GM03348 (cell line): ENCODE results near the gene TMEM45A.
A peak's percentile ranks its signal among the peaks of the same experiment; 100 is the strongest.
"Not testable (repeated sequence)": the region's sequence is repeated elsewhere in the genome, so short reads cannot be mapped to it uniquely, and the experiment has no call there.

Experiments used
- DNase-seq: peaks from one replicate; pipeline ENCODE4 v3.0.0; 2012; ENCODE audit warnings: low spot score

Gene TMEM45A, protein sequence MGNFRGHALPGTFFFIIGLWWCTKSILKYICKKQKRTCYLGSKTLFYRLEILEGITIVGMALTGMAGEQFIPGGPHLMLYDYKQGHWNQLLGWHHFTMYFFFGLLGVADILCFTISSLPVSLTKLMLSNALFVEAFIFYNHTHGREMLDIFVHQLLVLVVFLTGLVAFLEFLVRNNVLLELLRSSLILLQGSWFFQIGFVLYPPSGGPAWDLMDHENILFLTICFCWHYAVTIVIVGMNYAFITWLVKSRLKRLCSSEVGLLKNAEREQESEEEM

DNA sequence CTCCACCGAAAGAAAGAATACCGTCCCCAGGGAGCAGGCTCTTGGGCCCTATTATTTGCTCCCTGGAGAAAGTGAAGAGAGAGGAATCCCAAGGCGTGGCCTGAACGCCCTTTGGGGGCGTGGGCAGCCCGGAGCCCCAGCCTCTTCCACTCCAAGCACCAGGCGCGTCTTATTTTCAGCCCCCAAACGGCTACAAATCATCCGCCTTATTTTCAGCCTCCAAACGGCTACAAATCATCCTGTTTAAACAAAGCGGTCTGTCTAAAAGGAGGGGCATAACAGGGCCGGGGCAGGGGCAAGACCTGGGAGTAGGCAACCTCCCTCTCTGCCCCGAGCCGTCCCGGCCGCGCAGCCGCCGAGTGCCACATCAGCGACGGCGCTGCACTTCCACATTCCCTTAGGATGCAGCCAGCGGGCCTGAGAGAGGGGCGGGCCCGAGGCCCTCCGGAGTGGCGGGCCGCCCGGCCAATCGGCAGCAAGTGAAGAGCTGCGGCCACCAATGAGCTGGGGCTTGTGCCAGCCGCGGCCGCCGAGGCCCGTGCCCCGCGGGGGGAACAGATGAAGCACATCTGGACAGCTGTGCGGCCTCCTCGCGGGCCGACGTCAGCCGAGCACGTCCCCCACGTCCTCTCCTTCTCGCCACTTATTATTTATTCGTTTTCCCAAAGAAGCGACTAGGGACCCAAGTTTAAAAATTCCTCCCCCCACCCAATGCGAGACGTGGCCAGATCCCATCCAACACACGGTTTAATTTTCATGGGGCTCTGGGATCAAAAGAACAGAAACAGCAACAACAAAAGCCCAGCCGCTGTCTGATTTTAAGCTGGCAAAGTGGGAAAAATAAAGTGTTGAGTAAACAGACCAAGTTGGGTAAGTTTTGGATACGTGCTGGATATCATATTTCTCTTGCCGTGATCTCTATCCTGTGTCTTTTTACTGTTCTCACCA is at the start of gene TMEM45A:
TSS of gene TMEM45A (plus strand) at position 561 of the 948 bp plus-strand sequence. CDS start 62,593 bp downstream, outside the sequence.
- DNase-seq, result peak; percentile 99

DNA sequence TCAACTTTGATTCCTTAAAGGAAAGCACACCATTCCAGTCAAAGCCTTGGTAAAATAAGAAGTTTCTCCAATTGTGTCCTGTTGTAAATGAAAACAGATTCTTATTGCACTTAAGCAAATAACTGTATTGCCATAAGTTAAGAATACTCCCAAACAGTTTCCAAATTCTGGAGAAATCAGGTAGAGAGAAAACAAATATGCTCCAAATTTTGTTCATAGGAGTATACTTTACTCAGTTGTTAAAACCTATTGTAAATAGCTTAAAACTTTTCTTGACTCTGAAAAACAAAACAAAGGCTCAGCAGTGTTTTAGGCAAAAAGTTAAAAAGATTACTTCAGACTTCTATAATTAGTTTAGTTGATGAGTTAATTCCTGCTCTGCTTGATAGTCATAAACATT is 48.7 kb upstream of the TMEM45A start:
- DNase-seq, result no peak

DNA sequence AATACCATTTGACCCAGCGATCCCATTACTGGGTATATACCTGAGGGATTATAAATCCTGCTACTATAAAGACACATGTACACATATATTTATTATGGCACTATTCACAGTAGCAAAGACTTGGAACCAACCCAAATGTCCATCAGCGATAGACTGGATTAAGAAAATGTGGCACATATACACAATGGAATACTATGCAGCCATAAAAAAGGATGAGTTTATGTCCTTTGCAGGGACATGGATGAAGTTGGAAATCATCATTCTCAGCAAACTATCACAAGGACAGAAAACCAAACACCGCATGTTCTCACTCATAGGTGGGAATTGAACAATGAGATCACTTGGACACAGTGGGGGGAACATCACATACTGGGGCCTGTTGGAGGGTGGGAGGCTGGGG is 45.4 kb upstream of the TMEM45A start:
- DNase-seq, result not testable (repeated sequence)

DNA sequence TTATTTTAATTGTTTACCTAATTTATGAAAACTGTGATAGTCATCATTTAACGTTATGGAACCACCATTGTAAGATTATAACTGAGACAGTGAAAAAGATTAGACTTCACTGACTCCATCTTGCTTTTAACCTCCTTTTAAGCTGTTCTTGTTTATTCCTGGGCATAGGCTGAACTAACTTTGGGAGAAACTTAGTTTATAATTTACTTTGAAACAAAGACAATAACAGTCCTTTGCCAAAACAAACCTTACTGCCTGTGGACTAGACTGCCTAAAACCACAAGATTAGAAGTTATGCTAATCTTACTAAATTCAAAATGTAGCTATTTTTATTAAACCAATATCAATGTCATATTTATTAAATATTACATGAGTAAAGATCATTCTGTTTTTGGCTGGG is 44.3 kb upstream of the TMEM45A start:
- no peak for DNase-seq

DNA sequence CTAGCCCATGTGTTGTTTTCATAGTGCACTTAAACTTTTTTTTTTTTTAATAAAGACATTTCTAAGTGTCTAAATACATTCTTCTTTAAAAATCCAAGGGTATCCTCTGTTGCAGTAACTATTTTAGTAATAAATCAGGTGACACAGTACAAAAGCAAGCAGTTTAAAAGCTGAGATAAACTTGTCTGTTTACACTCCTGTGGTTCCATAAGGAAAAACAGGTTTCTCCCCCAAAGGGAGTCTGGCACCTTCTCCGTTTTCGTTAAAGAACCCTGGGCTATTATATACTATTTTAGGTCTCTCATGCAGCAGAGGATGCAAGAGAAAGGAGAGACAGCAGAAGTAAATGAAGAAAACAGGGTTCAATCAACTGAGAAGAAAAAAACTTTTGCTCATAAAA is 43.2 kb upstream of the TMEM45A start:
- DNase-seq, result no peak

DNA sequence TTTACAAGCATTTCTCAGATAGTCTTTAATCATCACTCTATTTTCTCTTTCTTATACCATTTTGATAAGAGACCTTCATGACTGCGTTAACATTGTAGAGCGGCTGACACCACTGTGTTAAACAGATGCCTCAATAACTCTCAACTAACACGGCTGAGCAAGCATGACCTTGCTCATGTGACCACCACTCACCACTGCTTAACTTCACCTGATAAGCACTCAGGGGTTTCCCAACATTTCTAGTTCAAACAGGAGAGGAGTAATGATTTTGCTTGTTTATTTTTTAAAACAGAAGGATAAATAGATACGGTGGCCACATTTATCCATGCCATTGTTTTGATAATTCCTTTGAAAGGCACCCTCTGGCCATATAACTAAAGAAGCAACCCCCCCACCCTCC is 37.7 kb upstream of the TMEM45A start:
- no peak for DNase-seq

DNA sequence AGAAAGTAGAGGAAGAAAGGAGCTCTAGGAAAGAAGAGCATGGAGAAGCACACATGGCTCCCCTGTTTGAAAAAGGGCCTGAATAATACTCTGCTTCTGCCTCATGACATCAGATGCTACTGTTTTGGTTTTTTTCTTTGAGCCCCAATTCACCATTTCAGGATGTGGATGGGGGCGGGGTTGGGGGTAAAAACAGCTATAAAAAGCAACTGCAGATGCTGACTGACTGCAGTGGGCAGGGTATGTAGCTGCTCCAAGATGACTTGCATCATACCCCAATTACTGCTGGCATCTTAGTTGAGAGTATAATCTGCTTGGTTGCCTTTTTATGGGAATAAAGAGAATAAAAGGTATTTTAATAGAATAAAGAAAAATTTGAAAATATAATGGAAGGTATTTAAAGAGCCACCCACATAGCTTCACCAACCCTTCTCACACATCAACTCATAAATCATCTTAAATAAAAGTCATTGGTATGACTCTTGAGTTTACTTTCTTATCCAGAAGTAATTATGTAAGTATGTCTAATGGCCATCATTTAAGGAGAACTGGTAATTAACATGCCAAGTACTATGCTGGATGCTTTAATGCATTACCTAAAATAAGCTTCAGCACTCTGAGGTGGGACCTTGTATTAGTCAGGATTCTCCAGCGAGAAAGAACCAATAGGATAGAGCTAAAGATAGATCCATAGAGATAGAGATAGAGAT is 36.4 kb upstream of the TMEM45A start:
- no peak for DNase-seq

DNA sequence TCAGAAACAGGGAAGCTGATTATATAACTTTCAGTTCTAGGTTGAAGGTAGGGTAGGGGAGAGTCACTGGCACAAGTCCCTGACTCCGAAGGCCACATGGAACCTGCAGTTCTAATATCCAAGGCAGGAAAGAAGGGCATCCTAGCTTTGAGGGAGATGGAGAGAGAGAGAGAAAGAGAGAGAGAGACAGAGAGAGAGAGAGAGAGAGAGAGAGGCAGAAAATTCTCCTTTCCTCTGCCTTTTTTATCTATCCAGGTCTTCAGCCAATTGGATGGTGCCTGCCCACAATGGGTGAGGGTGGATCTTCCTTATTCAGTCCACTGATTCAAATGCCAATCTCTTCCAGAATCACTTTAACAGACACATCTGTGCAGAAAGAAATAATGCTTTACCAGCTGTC is 35.7 kb upstream of the TMEM45A start:
- DNase-seq, result no peak

DNA sequence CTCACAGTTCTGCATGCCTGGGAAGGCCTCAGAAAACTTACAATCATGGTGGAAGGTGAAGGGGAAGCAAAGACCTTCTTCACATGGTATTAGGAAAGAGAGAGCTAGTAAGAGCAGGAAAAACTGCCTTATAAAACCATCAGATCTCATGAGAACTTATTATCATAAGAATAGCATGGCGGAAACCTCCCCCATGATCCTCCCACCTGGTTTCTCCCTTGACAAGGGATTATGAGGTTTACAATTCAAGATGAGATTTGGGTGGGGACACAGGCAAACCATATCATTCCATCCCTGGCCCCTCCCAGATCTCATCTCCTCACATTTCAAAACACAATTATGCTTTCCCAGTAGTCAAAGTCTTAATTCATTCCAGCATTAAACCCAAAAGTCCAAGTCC is 34.6 kb upstream of the TMEM45A start:
- no peak for DNase-seq

DNA sequence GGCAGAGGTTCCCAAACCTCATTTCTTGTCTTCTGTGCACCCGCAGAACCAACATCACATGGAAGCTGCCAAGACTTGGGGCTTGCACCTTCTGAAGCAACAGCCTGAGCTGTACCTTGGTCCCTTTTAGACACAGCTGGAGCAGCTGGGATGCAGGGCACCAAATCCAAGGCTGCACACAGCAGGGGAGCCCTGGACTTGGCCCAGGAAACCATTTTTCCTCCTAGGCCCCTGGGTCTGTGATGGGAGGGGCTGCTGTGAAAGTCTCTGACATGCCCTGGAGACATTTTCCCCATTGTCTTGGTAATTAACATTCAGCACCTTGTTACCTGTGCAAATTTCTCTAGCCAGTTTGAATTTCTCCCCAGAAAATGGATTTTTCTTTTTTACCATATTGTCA is 33.6 kb upstream of the TMEM45A start:
- no peak for DNase-seq

DNA sequence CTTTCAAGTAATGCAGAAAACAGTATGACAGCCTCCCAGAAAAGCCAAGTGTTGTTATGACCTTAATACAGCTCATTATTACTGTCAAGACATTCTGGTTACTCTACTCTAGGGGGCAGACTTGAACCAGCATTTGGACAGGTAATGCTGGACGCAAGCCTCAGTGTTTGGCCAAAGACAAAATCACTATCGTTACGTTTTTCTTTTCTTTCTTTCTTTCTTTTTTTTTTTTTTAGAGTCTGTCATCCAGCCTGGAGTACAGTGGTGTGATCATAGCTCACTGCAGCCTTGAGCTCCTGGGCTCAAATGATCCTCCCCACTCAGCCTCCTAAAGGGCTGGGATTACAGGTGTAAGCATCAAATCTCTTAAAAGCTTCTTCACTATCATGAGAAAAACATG is 29.4 kb upstream of the TMEM45A start:
- peak; percentile 79 for DNase-seq

DNA sequence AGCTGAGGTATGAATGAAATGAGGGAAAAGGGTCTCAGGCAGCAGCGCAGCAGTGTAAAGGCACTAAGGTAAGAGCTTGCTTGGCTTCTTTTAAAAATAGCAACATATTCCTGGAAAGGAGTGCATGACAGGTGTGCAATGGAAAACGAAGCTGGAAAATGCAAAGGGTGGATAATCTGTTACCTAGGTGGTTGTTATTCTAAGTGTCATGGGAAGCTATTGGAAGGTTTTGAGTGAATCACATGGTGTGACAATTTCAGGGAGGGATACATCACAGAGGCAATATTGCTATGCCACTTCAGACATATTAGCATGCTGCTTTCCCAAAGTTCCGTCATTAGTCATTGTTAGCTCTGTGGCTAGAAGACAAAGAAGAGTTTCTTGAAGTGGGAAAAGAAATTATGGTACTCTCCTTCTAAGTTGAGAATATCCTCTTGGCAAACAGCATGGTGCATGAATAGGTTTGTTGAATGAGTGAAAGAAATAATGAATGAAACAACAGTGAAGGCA is 28.7 kb upstream of the TMEM45A start:
- DNase-seq, result no peak

DNA sequence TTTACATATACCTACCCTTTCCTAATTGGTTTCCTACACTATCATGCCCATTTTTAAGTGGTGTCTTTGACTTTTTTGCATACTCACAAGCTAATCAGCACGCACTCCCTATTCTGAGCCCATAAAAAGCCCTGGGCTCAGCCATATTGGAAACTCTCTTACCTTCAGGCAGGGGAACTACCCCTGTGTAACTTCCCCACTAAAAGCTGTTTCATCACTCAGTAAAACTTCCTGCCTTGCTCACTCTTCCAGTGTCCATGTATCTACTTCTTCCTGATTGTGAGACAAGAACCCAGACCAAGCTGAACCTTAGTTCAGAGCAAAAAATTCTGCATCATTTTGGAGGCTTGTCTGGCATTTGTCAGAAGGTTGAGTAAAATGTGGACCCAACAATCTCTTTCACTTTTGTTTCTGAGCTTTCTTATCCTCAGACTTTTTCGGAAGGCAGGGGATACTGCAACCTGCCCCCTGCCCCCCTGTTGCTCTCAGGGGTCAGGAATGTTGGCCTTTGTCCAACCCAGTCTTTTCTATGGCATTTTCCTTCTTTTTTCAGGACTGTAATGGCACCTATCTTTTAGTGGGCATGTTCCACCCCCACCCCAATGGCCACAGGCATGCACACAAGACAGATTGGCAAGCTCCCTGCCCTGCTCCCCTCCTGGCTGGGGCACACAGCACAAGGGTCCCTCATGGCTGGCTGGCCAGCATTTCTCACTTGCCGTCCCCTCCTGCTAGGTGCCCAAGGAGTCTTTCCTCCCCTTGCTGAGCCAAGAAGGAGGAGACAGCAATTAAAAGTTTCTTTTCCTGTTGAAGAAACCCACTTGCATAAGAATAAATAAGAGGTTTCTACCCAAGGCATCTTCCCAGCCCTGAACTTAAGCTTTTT is 26.3 kb upstream of the TMEM45A start:
- no peak for DNase-seq

DNA sequence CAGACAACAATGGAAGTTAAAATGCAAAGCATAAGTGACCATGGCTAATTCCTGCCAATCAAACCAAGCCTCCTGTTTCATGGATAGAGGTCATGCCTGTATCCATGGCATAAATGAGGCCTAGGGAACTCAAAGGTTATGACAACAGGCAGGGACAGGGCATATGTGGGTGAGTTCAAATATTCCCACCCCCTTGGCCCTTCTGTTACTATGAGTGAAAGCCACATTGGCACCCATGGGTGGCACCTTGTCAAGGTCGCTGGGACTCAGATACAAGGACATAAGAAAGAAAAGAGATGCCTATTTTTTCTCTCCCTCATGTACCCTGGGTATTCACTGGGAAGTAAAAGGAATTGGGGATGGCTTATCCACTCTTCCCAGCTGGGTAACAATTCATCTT is 25.3 kb upstream of the TMEM45A start:
- DNase-seq, result no peak

DNA sequence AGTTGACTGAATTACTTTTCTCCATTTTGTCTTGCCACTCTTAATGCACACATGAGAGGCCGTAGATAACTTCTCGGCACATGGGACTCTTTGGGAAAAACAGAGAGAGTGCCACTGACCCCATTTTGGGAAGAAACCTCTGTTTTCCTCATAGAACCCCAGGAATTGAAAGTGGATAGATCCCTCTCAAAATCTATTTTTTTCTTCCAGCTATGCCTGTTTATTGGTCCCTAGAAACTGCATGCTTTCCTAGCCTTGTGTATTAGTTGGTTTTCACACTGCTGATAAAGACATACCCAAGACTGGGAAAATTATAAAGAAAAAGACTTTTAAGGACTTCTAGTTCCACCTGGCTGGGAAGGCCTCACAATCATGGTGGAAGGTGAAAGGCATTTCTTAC is 23.7 kb upstream of the TMEM45A start:
- no peak for DNase-seq

DNA sequence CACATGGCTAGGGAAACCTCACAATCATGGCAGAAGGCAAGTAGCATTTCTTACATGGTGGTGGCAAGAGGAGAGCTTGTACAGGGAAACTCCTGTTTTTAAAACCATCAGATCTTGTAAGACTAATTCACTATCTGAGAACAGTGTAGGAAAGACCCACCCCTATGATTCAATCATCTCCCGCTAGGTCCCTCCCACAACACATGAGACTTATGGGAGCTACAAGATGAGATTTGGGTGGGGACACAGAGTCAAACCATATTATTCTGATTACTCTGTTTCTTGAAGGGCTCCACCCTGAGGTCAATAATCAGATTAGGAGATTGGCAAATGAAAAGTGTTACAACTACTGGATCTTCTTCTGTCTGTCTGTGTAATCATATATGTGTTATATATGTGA is 21.5 kb upstream of the TMEM45A start:
- DNase-seq, result no peak

DNA sequence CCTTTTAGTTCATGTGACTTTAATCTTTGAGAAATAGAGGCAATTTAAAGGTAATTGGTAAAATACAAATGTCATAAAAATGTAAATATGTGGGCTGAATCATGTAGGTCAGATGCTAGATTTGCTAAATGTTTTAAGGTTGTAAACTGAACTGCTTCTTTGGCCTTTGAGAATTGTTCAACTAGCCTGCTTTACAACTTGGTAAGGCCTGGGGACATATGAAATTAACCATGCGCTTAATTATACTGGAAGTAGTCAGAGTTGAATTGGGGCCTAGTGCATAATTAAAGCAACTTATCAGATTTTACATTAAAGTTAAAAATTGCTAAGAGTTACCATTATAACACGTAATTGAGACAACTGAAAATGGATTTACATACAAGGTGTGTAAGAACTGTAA is 21.0 kb upstream of the TMEM45A start:
- no peak for DNase-seq

DNA sequence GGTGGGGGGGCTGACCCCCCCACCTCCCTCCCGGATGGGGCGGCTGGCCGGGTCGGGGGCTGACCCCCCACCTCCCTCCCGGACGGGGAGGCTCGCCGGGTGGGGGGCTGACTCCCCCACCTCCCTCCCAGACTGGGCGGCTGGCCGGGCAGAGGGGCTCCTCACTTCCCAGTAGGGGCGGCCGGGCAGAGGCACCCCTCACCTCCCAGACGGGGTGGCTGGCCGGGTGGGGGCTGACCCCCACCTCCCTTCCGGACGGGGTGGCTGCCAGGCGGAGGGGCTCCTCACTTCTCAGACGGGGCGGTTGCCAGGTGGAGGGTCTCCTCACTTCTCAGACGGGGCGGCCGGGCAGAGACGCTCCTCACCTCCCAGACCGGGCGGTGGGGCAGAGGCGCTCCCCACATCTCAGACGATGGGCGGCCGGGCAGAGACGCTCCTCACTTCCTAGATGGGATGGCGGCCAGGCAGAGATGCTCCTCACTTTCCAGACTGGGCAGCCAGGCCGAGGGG is 14.5 kb upstream of the TMEM45A start:
- not testable (repeated sequence) for DNase-seq

DNA sequence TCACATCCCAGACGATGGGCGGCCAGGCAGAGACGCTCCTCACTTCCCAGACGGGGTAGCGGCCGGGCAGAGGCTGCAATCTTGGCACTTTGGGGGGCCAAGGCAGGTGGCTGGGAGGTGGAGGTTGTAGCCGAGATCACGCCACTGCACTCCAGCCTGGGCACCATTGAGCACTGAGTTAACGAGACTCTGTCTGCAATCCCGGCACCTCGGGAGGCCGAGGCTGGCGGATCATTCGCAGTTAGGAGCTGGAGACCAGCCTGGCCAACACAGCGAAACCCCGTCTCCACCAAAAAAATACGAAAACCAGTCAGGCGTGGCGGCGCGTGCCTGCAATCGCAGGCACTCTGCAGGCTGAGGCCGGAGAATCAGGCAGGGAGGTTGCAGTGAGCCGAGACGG is 13.9 kb upstream of the TMEM45A start:
- DNase-seq, result not testable (repeated sequence)

DNA sequence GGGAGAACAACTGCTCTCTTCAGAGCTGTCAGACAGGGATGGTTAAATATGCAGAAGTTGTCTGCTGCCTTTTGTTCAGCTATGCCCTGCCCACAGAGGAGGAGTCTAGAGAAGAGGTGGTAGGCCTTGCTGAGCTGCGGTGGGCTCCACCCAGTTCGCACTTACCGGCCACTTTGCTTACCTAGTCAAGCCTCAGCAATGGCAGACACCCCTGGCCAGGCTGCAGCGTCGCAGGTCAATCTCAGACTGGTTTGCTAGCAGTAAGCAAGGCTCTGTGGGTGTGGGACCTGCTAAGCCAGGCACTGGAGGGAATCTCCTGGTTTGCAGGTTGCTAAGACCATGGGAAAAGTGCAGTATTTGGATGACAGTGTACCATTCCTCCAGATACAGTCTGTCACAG is 12.3 kb upstream of the TMEM45A start:
- DNase-seq, result no peak

DNA sequence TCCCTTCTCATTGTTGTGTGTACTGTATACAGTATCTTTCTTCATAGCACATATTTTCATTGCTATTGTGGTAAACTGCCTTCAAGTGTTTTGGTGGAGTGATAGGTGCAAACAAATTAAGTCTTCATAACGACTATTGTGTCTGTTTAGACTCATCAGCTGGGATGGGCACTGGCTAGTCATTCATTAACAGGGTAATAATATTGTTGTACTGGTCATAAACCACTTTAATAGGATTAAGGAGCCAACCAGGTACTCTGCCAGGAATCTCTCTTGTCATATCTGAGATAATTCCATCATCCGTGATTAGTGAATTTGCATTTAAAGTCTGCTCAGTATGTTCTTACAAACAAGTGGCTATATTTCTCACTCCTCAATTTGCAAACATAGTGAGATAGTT is 10.2 kb upstream of the TMEM45A start:
- no peak for DNase-seq
